Measurements from ENCODE around the gene GALNTL6.

DNA sequence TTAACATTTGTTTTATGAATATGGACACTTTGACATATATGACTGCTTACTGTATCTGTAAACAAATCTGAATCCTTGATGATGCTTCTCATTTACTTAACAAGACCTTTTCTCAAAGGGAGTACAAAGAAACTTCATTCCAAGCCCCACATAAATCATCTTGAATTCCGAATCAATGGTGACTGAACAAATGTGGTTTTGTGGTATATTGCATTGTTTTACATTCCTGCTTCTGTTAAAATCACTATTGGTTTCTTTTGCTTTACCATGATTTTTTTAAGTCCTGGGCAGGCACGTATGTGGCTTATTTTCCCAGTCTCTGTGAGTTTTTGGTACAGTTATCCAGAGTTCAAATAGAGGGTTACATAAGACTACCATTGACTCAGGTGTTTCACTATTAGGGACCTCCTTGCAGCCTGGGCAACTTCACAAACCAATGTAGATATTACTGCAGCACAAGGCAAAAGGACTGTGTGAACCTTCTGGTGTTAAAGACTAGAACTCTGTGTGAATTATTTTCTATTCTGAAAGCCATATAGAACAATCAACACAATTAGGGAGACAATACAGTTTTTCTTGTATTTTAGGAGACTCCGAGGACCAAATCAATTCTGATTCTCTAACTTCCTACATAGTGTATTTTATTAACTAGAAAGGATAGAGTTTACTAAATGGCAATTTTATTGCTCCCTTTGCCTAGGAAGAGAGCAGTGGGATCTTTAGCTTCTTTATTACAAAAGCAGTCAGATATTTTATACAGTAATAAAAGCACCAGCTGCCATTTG lies 196.4 kb downstream of the GALNTL6 start:
- TF ChIP-seq, protein P1, sequence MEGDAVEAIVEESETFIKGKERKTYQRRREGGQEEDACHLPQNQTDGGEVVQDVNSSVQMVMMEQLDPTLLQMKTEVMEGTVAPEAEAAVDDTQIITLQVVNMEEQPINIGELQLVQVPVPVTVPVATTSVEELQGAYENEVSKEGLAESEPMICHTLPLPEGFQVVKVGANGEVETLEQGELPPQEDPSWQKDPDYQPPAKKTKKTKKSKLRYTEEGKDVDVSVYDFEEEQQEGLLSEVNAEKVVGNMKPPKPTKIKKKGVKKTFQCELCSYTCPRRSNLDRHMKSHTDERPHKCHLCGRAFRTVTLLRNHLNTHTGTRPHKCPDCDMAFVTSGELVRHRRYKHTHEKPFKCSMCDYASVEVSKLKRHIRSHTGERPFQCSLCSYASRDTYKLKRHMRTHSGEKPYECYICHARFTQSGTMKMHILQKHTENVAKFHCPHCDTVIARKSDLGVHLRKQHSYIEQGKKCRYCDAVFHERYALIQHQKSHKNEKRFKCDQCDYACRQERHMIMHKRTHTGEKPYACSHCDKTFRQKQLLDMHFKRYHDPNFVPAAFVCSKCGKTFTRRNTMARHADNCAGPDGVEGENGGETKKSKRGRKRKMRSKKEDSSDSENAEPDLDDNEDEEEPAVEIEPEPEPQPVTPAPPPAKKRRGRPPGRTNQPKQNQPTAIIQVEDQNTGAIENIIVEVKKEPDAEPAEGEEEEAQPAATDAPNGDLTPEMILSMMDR (IDR thresholded peaks at IDR 0.05; ENCODE audit: poor library complexity, severe bottlenecking) = no peak
- no peak for TF ChIP-seq EP300 (conservative IDR thresholded peaks at IDR 0.05; ENCODE audit: poor library complexity, severe bottlenecking)
